H1 (cell line): ENCODE data around the gene LMX1A. TPM values are rescaled to one million over a fixed set of nuclear protein-coding genes. Genes with fewer than 3 reads are reported as not detected.

ENCODE experiments used
- EGR1 ChIP-seq: IDR thresholded peaks from 2 replicates; pipeline ENCODE4 v1.6.1; 2011; ENCODE audit warnings: low read depth, low read length, borderline replicate concordance
- EZH2 ChIP-seq: fragments of 200-600 bp; sonication (generic); IDR thresholded peaks from 2 replicates; pipeline ENCODE4 v1.7.1; 2012; ENCODE audit warnings: low read depth, mild to moderate bottlenecking, moderate library complexity, low read length, inconsistent platforms; ENCODE audit not compliant: severe bottlenecking
- GTF2F1 ChIP-seq: IDR thresholded peaks from 2 replicates; pipeline ENCODE4 v1.6.1; 2012; ENCODE audit warnings: low read depth, low read length, improper control_type of control experiment, borderline replicate concordance
- HDAC6 ChIP-seq: IDR thresholded peaks from one replicate; pipeline ENCODE4 v1.7.1; 2012; ENCODE audit warnings: low read depth, mild to moderate bottlenecking, inconsistent platforms, low read length, moderate library complexity
- SP1 ChIP-seq: IDR thresholded peaks from 2 replicates; pipeline ENCODE4 v1.6.1; 2011; ENCODE audit warnings: low read depth, low read length
- SP2 ChIP-seq: IDR thresholded peaks from 2 replicates; pipeline ENCODE4 v1.6.1; 2012; ENCODE audit warnings: mild to moderate bottlenecking, low read length, inconsistent platforms
- TAF7 ChIP-seq: optimal IDR thresholded peaks from 2 replicates; pipeline ENCODE3; 2011; ENCODE audit warnings: low read depth, mild to moderate bottlenecking, inconsistent platforms, low read length, moderate library complexity, borderline replicate concordance
- TCF12 ChIP-seq: IDR thresholded peaks from 2 replicates; pipeline ENCODE4 v1.6.1; 2011; ENCODE audit warnings: low read depth, mild to moderate bottlenecking, low read length
- polyA plus RNA-seq, 7 experiments: library from polyadenylated mRNA; depleted of rRNA in 3 of 7; stranded (reverse) in 5 of 7; unstranded in 2 of 7; fragments of >200 nt in 5 of 7; fragments of 200-250 nt in 2 of 7; gene quantifications; 1 replicate in 5 of 7; 2 replicates in 1 of 7; 4 replicates in 1 of 7; pipeline versions ENCODE4 v1.2.1 to v1.2.3, GENCODE V29; 2011 to 2013; ENCODE audit warnings: missing spikeins in 2 of 7, mixed read lengths in 2 of 7
- total RNA-seq: library from RNA; stranded (reverse); fragmentation: NEBNext Ultra II Directional; extraction: Animal tissue kit (Norgen Biotek cat#: 25700); gene quantifications from 2 replicates; pipeline ENCODE4 v1.2.1, GENCODE V29; 2021
- TF ChIP-seq, protein P1 (sequence below): fragments of 300-600 bp; sonication (generic); IDR thresholded peaks from 2 replicates; pipeline ENCODE4 v1.7.1; 2012; ENCODE audit warnings: low read length, moderate library complexity, mild to moderate bottlenecking, inconsistent platforms; ENCODE audit not compliant: insufficient replicate concordance
- TF ChIP-seq, protein P2 (sequence below): IDR thresholded peaks from 2 replicates; pipeline ENCODE4 v1.6.1; 2012; ENCODE audit warnings: low read length, inconsistent platforms

Gene LMX1A
- total and polyA plus RNA-seq, 2 of the 8 experiments (the other 6 are each of a cell fraction or from before 2014, with no cell fraction given) = not detected

DNA sequence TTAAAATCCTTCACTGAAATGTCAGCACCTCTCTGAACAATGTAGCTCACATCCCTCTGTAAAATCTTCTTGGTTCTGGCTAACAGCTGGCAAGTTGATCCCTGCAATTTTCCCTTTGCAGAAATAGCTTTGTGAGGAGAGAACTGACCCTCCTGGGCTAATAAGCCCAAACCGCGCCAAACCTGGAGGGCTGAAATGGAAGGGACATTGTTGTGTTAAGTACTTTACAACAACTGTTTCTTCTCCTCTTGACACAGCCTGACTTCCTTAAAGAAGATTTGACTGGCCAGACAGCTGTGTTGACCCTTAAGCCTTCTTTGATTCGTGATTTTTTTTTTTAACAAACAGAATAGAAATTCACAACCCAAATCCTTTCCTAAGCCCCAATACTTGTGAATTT is 5.7 kb downstream of the LMX1A start (continued):
- TF ChIP-seq, protein P1, sequence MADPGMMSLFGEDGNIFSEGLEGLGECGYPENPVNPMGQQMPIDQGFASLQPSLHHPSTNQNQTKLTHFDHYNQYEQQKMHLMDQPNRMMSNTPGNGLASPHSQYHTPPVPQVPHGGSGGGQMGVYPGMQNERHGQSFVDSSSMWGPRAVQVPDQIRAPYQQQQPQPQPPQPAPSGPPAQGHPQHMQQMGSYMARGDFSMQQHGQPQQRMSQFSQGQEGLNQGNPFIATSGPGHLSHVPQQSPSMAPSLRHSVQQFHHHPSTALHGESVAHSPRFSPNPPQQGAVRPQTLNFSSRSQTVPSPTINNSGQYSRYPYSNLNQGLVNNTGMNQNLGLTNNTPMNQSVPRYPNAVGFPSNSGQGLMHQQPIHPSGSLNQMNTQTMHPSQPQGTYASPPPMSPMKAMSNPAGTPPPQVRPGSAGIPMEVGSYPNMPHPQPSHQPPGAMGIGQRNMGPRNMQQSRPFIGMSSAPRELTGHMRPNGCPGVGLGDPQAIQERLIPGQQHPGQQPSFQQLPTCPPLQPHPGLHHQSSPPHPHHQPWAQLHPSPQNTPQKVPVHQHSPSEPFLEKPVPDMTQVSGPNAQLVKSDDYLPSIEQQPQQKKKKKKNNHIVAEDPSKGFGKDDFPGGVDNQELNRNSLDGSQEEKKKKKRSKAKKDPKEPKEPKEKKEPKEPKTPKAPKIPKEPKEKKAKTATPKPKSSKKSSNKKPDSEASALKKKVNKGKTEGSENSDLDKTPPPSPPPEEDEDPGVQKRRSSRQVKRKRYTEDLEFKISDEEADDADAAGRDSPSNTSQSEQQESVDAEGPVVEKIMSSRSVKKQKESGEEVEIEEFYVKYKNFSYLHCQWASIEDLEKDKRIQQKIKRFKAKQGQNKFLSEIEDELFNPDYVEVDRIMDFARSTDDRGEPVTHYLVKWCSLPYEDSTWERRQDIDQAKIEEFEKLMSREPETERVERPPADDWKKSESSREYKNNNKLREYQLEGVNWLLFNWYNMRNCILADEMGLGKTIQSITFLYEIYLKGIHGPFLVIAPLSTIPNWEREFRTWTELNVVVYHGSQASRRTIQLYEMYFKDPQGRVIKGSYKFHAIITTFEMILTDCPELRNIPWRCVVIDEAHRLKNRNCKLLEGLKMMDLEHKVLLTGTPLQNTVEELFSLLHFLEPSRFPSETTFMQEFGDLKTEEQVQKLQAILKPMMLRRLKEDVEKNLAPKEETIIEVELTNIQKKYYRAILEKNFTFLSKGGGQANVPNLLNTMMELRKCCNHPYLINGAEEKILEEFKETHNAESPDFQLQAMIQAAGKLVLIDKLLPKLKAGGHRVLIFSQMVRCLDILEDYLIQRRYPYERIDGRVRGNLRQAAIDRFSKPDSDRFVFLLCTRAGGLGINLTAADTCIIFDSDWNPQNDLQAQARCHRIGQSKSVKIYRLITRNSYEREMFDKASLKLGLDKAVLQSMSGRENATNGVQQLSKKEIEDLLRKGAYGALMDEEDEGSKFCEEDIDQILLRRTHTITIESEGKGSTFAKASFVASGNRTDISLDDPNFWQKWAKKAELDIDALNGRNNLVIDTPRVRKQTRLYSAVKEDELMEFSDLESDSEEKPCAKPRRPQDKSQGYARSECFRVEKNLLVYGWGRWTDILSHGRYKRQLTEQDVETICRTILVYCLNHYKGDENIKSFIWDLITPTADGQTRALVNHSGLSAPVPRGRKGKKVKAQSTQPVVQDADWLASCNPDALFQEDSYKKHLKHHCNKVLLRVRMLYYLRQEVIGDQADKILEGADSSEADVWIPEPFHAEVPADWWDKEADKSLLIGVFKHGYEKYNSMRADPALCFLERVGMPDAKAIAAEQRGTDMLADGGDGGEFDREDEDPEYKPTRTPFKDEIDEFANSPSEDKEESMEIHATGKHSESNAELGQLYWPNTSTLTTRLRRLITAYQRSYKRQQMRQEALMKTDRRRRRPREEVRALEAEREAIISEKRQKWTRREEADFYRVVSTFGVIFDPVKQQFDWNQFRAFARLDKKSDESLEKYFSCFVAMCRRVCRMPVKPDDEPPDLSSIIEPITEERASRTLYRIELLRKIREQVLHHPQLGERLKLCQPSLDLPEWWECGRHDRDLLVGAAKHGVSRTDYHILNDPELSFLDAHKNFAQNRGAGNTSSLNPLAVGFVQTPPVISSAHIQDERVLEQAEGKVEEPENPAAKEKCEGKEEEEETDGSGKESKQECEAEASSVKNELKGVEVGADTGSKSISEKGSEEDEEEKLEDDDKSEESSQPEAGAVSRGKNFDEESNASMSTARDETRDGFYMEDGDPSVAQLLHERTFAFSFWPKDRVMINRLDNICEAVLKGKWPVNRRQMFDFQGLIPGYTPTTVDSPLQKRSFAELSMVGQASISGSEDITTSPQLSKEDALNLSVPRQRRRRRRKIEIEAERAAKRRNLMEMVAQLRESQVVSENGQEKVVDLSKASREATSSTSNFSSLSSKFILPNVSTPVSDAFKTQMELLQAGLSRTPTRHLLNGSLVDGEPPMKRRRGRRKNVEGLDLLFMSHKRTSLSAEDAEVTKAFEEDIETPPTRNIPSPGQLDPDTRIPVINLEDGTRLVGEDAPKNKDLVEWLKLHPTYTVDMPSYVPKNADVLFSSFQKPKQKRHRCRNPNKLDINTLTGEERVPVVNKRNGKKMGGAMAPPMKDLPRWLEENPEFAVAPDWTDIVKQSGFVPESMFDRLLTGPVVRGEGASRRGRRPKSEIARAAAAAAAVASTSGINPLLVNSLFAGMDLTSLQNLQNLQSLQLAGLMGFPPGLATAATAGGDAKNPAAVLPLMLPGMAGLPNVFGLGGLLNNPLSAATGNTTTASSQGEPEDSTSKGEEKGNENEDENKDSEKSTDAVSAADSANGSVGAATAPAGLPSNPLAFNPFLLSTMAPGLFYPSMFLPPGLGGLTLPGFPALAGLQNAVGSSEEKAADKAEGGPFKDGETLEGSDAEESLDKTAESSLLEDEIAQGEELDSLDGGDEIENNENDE = peak; percentile 48
- TF ChIP-seq GTF2F1 (no peak), SP2 (no peak), SP1 (no peak), TCF12 (peak; percentile 9; the same call in 1 of the 2 replicates), EGR1 (no peak), HDAC6 (no peak), EZH2 (no peak), TAF7 (no peak)
- TF ChIP-seq, protein P2, sequence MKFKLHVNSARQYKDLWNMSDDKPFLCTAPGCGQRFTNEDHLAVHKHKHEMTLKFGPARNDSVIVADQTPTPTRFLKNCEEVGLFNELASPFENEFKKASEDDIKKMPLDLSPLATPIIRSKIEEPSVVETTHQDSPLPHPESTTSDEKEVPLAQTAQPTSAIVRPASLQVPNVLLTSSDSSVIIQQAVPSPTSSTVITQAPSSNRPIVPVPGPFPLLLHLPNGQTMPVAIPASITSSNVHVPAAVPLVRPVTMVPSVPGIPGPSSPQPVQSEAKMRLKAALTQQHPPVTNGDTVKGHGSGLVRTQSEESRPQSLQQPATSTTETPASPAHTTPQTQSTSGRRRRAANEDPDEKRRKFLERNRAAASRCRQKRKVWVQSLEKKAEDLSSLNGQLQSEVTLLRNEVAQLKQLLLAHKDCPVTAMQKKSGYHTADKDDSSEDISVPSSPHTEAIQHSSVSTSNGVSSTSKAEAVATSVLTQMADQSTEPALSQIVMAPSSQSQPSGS = no peak
